Osteocyte (in vitro differentiated cells): Measurements from ENCODE around the gene PARL. TPM values are rescaled to one million over a fixed set of nuclear protein-coding genes. Genes with fewer than 3 reads are reported as not detected.
A peak's percentile ranks its signal among the peaks of the same experiment; 100 is the strongest.

Experiments
- DNase-seq: peaks from one replicate; pipeline ENCODE4 v3.0.0; 2021; ENCODE audit warnings: mixed read lengths; ENCODE audit not compliant: unreplicated experiment; ENCODE audit errors: extremely low spot score
- H3K27ac Mint-ChIP-seq: one replicate; pipeline ENCODE4 v1.8.0; 2021; ENCODE audit warnings: mild to moderate bottlenecking, mixed read lengths; ENCODE audit not compliant: unreplicated experiment
- H3K27me3 Mint-ChIP-seq: one replicate; pipeline ENCODE4 v1.8.0; 2021; ENCODE audit warnings: mixed read lengths; ENCODE audit not compliant: unreplicated experiment
- H3K36me3 Mint-ChIP-seq: one replicate; pipeline ENCODE4 v1.8.0; 2021; ENCODE audit warnings: mixed read lengths; ENCODE audit not compliant: unreplicated experiment
- H3K4me1 Mint-ChIP-seq: one replicate; pipeline ENCODE4 v1.8.0; 2021; ENCODE audit warnings: mixed read lengths; ENCODE audit not compliant: unreplicated experiment
- H3K4me3 Mint-ChIP-seq: one replicate; pipeline ENCODE4 v1.8.0; 2021; ENCODE audit warnings: mild to moderate bottlenecking, moderate library complexity, mixed read lengths; ENCODE audit not compliant: unreplicated experiment
- H3K9me3 Mint-ChIP-seq: one replicate; pipeline ENCODE4 v1.8.0; 2021; ENCODE audit warnings: mixed read lengths; ENCODE audit not compliant: unreplicated experiment
- CTCF ChIP-seq: fragments of 200-600 bp; sonication (generic); IDR thresholded peaks from 2 replicates; pipeline ENCODE4 v1.5.0; 2021; ENCODE audit warnings: antibody characterized with exemption, mild to moderate bottlenecking, moderate library complexity
- total RNA-seq: library from RNA; stranded (reverse); gene quantifications from 2 replicates; pipeline ENCODE4 v1.2.1, GENCODE V29; 2021

The PARL gene
- total RNA-seq, 1 donor from 2014 or later, result 45.5 TPM

GRCh38 chr3:183816681-183817510, 67.8 kb downstream of the PARL start:
- peaks cover 10% of the 10 kb centered on the region for H3K36me3 Mint-ChIP-seq
- TF ChIP-seq CTCF, result no peak
- no peaks in the 10 kb centered on the region for H3K9me3 Mint-ChIP-seq
- H3K4me1 Mint-ChIP-seq, result no peaks in the 10 kb centered on the region
- DNase-seq, result no peak
- H3K27ac Mint-ChIP-seq, result no peak overlapping the region
- no peak overlapping the region for H3K4me3 Mint-ChIP-seq
- H3K27me3 Mint-ChIP-seq, result no peaks in the 10 kb centered on the region

- Mint-ChIP-seq H3K9me3 (no peaks in the 10 kb centered on the region), H3K36me3 (peaks cover 15% of the 10 kb centered on the region), H3K4me3 (no peak overlapping the region), H3K27me3 (no peaks in the 10 kb centered on the region), H3K27ac (no peak overlapping the region), H3K4me1 (no peaks in the 10 kb centered on the region)
- no peak for TF ChIP-seq CTCF
- DNase-seq, result no peak
Measured at GRCh38 chr3:183815951-183816475, 68.7 kb downstream of the PARL start.

DNA sequence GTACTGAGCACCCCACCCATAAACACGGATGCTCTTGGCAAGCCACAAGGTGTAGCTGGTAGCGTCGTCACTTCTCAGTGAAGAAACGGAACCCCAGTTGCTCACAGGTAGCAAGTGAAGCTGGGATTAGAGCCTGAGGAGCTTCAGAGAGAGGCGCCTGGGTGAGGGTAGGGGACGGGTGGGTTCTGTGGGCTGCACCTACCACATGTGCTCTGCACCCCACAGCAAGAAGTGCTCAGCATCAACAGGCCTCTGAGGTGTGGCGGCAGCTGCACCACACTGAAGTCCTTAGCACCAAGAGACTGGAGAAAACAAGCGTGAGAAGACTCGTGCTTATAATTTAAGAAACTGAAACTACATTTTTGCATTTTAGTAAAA, 69.1 kb downstream of the PARL start:
- TF ChIP-seq CTCF, result no peak
- peaks cover 15% of the 10 kb centered on the region for H3K36me3 Mint-ChIP-seq
- no peaks in the 10 kb centered on the region for H3K4me1 Mint-ChIP-seq
- H3K9me3 Mint-ChIP-seq, result no peaks in the 10 kb centered on the region
- H3K4me3 Mint-ChIP-seq, result no peak overlapping the region
- no peaks in the 10 kb centered on the region for H3K27me3 Mint-ChIP-seq
- no peak for DNase-seq
- no peak overlapping the region for H3K27ac Mint-ChIP-seq

- no peaks in the 10 kb centered on the region for H3K9me3 Mint-ChIP-seq
- peaks cover 25% of the 10 kb centered on the region for H3K36me3 Mint-ChIP-seq
- no peak overlapping the region for H3K4me3 Mint-ChIP-seq
- no peak for DNase-seq
- no peaks in the 10 kb centered on the region for H3K27me3 Mint-ChIP-seq
- no peak overlapping the region for H3K27ac Mint-ChIP-seq
- no peak for TF ChIP-seq CTCF
- no peaks in the 10 kb centered on the region for H3K4me1 Mint-ChIP-seq
Measured at GRCh38 chr3:183814240-183814639, 70.4 kb downstream of the PARL start.

GRCh38 chr3:183812761-183813445, 71.8 kb downstream of the PARL start:
- Mint-ChIP-seq H3K4me1 (no peaks in the 10 kb centered on the region), H3K9me3 (no peaks in the 10 kb centered on the region), H3K36me3 (peaks cover 35% of the 10 kb centered on the region), H3K27me3 (no peaks in the 10 kb centered on the region), H3K4me3 (no peak overlapping the region), H3K27ac (peak overlapping the region; percentile 41)
- DNase-seq, result no peak
- no peak for TF ChIP-seq CTCF
